DND-41 (cell line): ENCODE measurements around the gene PRELP.

ENCODE experiments used
- ATAC-seq: fragments of 200-7000 bp; cut with Tn5 transposase; 3 replicates; pipeline ENCODE4 v1.9.1; 2021; ENCODE audit warnings: low read depth; ENCODE audit not compliant: insufficient read depth
- DNase-seq: peaks from one replicate; pipeline ENCODE4 v3.0.0-alpha.2; 2020
- H2AFZ ChIP-seq: 2 replicates; pipeline ENCODE4 v1.6.0; 2012; ENCODE audit warnings: low read depth, low read length
- H3K27ac ChIP-seq: 2 replicates; pipeline ENCODE4 v1.5.1; 2012; ENCODE audit warnings: low read length, inconsistent platforms
- H3K27me3 ChIP-seq: fragments of 200-600 bp; sonication (generic); 2 replicates; pipeline ENCODE4 v1.6.0; 2012; ENCODE audit warnings: low read length, mild to moderate bottlenecking, inconsistent platforms; ENCODE audit not compliant: insufficient read depth, poor library complexity
- H3K36me3 ChIP-seq: 2 replicates; pipeline ENCODE4 v1.5.1; 2012; ENCODE audit warnings: low read length, inconsistent platforms; ENCODE audit not compliant: insufficient read depth
- H3K4me1 ChIP-seq: 2 replicates; pipeline ENCODE4 v1.5.1; 2012; ENCODE audit warnings: mild to moderate bottlenecking, low read length; ENCODE audit not compliant: insufficient read depth
- H3K4me2 ChIP-seq: 2 replicates; pipeline ENCODE4 v1.6.0; 2012; ENCODE audit warnings: mild to moderate bottlenecking, moderate library complexity, low read length, inconsistent platforms; ENCODE audit not compliant: insufficient read depth
- H3K4me3 ChIP-seq, 2 experiments: fragments of 200-600 bp in 1 of 2; shearing (Covaris generic) in 1 of 2; 2 replicates each; pipeline ENCODE4 v1.5.1; 2012 to 2016; ENCODE audit warnings: inconsistent platforms in 2 of 2, low read length in 2 of 2, mild to moderate bottlenecking in 2 of 2, low read depth in 1 of 2, moderate library complexity in 1 of 2
- H3K79me2 ChIP-seq: 2 replicates; pipeline ENCODE4 v1.6.0; 2012; ENCODE audit warnings: low read length, inconsistent platforms; ENCODE audit not compliant: insufficient read depth
- H3K9ac ChIP-seq: 2 replicates; pipeline ENCODE4 v1.6.0; 2012; ENCODE audit warnings: low read depth, mild to moderate bottlenecking, inconsistent platforms, low read length, moderate library complexity
- H3K9me3 ChIP-seq: 2 replicates; pipeline ENCODE4 v1.5.1; 2012; ENCODE audit warnings: low read length, moderate library complexity, mild to moderate bottlenecking, inconsistent platforms; ENCODE audit not compliant: insufficient read depth, severe bottlenecking
- H4K20me1 ChIP-seq: 2 replicates; pipeline ENCODE4 v1.6.0; 2012; ENCODE audit warnings: low read length; ENCODE audit not compliant: insufficient read depth
- EZH2 ChIP-seq: IDR thresholded peaks from 3 replicates; pipeline ENCODE4 v1.6.1; 2012; ENCODE audit warnings: borderline replicate concordance, low read depth, mild to moderate bottlenecking, moderate library complexity, low read length, inconsistent platforms; ENCODE audit not compliant: severe bottlenecking
- TF ChIP-seq, protein P1 (sequence below): IDR thresholded peaks from 2 replicates; pipeline ENCODE4 v1.5.1; 2012; ENCODE audit warnings: borderline replicate concordance, low read length, moderate library complexity, mild to moderate bottlenecking; ENCODE audit not compliant: poor library complexity, severe bottlenecking; ENCODE audit errors: extremely low read depth

PRELP gene

DNA sequence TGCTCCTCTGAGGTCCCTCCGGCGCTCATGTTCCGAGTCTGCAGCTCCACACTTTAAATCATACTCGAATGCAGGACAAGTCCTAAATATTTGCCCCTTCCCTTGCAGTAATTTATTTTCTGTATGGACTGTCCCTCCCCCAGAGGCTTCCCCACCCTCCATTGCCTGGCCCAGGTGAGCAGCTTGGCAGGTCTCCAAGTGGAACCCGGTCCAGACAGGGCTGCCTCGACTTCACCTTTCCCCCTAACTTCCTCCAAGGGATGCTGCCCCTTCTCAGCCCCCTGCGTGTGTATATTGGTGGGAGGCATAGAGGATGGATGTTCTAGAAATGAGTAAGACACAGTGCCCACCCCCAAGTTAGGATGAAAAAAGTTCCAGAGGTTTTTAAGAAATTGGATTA, 12.9 kb downstream of the PRELP start:
- H3K9me3 ChIP-seq, result no peaks in the 10 kb centered on the region
- H3K9ac ChIP-seq, result no peak overlapping the region
- DNase-seq (no peak), ATAC-seq (no peak)
- no peak overlapping the region for H3K4me3 ChIP-seq
- no peak for TF ChIP-seq EZH2
- TF ChIP-seq, protein P1, sequence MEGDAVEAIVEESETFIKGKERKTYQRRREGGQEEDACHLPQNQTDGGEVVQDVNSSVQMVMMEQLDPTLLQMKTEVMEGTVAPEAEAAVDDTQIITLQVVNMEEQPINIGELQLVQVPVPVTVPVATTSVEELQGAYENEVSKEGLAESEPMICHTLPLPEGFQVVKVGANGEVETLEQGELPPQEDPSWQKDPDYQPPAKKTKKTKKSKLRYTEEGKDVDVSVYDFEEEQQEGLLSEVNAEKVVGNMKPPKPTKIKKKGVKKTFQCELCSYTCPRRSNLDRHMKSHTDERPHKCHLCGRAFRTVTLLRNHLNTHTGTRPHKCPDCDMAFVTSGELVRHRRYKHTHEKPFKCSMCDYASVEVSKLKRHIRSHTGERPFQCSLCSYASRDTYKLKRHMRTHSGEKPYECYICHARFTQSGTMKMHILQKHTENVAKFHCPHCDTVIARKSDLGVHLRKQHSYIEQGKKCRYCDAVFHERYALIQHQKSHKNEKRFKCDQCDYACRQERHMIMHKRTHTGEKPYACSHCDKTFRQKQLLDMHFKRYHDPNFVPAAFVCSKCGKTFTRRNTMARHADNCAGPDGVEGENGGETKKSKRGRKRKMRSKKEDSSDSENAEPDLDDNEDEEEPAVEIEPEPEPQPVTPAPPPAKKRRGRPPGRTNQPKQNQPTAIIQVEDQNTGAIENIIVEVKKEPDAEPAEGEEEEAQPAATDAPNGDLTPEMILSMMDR, result no peak
- no peaks in the 10 kb centered on the region for H3K36me3 ChIP-seq
- H3K4me1 ChIP-seq, result no peaks in the 10 kb centered on the region
- H3K79me2 ChIP-seq, result no peaks in the 10 kb centered on the region
- H3K27ac ChIP-seq, result no peak overlapping the region
- no peaks in the 10 kb centered on the region; the same call in 1 of the 2 replicates for H4K20me1 ChIP-seq
- H3K4me2 ChIP-seq, result no peak overlapping the region
- H2AFZ ChIP-seq, result no peak overlapping the region
- H3K27me3 ChIP-seq, result peaks cover 23% of the 10 kb centered on the region

DNA sequence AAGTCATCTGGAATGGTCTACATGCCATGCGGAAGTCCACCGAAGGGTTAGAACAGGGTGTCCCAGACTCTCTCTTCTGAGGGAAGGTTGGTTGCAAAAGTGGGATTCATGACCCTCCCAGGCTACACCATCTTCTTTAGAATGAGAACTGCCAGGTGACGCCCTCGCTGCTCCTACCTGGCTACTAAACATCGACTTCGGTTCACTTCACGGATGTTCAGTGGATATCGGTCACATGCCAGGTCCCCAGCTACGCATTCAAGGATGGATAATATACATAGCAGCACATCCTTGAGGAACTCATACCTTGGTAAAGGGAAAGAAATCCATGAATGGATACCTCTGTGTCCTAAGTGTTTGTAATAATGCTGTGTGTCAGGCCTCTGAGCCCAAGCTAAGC, 15.0 kb downstream of the PRELP start:
- no peaks in the 10 kb centered on the region for H3K79me2 ChIP-seq
- H2AFZ ChIP-seq, result no peak overlapping the region
- H3K4me3 ChIP-seq, result no peak overlapping the region
- no peaks in the 10 kb centered on the region for H3K36me3 ChIP-seq
- H3K4me2 ChIP-seq, result no peak overlapping the region
- no peaks in the 10 kb centered on the region for H3K4me1 ChIP-seq
- no peak overlapping the region for H3K27ac ChIP-seq
- peaks cover 25% of the 10 kb centered on the region for H3K27me3 ChIP-seq
- ATAC-seq, result no peak
- H3K9ac ChIP-seq, result no peak overlapping the region
- no peak for DNase-seq
- no peak for TF ChIP-seq EZH2
- TF ChIP-seq, protein P1, result no peak
- H3K9me3 ChIP-seq, result no peaks in the 10 kb centered on the region
- no peaks in the 10 kb centered on the region; the same call in 1 of the 2 replicates for H4K20me1 ChIP-seq

DNA sequence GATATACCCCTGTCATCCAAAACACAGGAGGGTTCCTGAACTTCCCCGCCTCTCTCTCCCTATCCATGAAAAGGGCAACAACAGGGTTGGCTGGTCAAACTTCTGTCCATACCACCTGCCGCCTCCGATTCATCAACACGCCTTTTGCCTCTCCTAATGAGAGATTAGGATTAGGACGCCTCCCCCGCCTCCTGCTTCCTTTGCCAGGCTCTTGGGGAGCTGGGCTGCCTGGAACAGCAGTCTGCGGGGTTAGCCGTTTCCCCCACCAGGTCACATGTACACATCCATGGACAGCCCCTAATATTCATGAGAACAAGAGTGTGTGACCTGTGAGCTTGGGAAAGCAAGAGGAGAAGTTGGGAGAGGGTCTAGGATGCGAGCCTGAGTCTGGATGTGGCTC, 16.1 kb downstream of the PRELP start:
- H3K4me2 ChIP-seq, result no peak overlapping the region
- no peaks in the 10 kb centered on the region for H3K36me3 ChIP-seq
- H3K4me3 ChIP-seq, result no peak overlapping the region
- ATAC-seq (no peak), DNase-seq (no peak)
- H3K9me3 ChIP-seq, result no peaks in the 10 kb centered on the region
- H3K27ac ChIP-seq, result no peak overlapping the region
- H3K27me3 ChIP-seq, result peaks cover 25% of the 10 kb centered on the region
- no peak overlapping the region for H3K9ac ChIP-seq
- no peak for TF ChIP-seq EZH2
- TF ChIP-seq, protein P1, result no peak
- no peak overlapping the region for H2AFZ ChIP-seq
- no peaks in the 10 kb centered on the region for H3K4me1 ChIP-seq
- no peaks in the 10 kb centered on the region; the same call in 1 of the 2 replicates for H4K20me1 ChIP-seq
- H3K79me2 ChIP-seq, result no peaks in the 10 kb centered on the region
